ENCODE data around the gene OTOR. TPM values are rescaled to one million over a fixed set of nuclear protein-coding genes. Genes with fewer than 3 reads are reported as not detected.

The OTOR gene
- total RNA-seq (not detected), polyA plus RNA-seq (not detected)
- long read RNA-seq, donor 1: 0 reads
- long read RNA-seq, donor 2: 0 reads
- long read RNA-seq, donor 3: 0 reads

- Histone ChIP-seq H3K4me3 (no peak within 1 kb of the TSS), H3K27ac (no peak within 1 kb of the TSS), H3K27me3 (peaks cover 0 to 33% (median 0%) of the 10 kb centered on the region in 9 donors), H3K4me1 (no peaks in the 10 kb centered on the region), H3K9me3 (no peaks in the 10 kb centered on the region), H3K36me3 (no peaks in the 10 kb centered on the region)
- no peak for TF ChIP-seq CTCF (IDR thresholded peaks at IDR 0.05)
- TF ChIP-seq POLR2A (IDR thresholded peaks at IDR 0.05): no peak
- ATAC-seq (no peak), DNase-seq (no peak)
- 66 to 74% (median 72%) methylated on average over 5 of the region's 5 CpGs for WGBS, 4 donors
- intact Hi-C loops (cut with DNase I): no loop called here
Observed at GRCh38 chr20:16748308-16748900, at the start of gene OTOR. TSS of gene OTOR (plus strand) at chr20:16748358. CDS start at chr20:16748402, 44 bp downstream.

GRCh38 chr20:16699293-16699692 is 48.9 kb upstream of the OTOR start:
- DNase-seq (no peak), ATAC-seq (peak in 1 of 4 donors; percentile 41)
- peaks cover 0 to 2% (median 0%) of the 10 kb centered on the region in 12 donors for H3K4me1 ChIP-seq
- intact Hi-C loops (cut with DNase I): loop anchor here in 1 of 10 donors (5.0 kb wide), 1 partner anchor 182 kb away; no protein-coding TSS in a partner anchor
- peaks cover 0 to 4% (median 0%) of the 10 kb centered on the region in 9 donors for H3K27me3 ChIP-seq
- no peak overlapping the region for H3K4me3 ChIP-seq
- no peak overlapping the region for H3K27ac ChIP-seq
- no peaks in the 10 kb centered on the region for H3K36me3 ChIP-seq
- TF ChIP-seq POLR2A (IDR thresholded peaks at IDR 0.05) (no peak), CTCF (IDR thresholded peaks at IDR 0.05) (peak in 4 of 12 donors; percentile 7 to 27 (median 13))
- 48 to 59% (median 57%) methylated on average over 4 of the region's 4 CpGs for WGBS, 4 donors
- no peaks in the 10 kb centered on the region for H3K9me3 ChIP-seq

- no peak for TF ChIP-seq POLR2A (IDR thresholded peaks at IDR 0.05)
- peak in 5 of 12 donors; percentile 13 to 34 (median 18) for TF ChIP-seq CTCF (IDR thresholded peaks at IDR 0.05)
- no peak for DNase-seq
- WGBS, 4 donors: 54 to 83% (median 72%) methylated on average over 3 of the region's 3 CpGs
- H3K27ac ChIP-seq: no peak overlapping the region
- no peaks in the 10 kb centered on the region for H3K36me3 ChIP-seq
- H3K27me3 ChIP-seq: peaks cover 0 to 5% (median 0%) of the 10 kb centered on the region in 9 donors
- H3K9me3 ChIP-seq: no peaks in the 10 kb centered on the region
- no peak for ATAC-seq
- intact Hi-C loops (cut with DNase I): loop anchor here in 5 of 10 donors (5.0 to 10.0 kb wide), 2 partner anchors 61 to 64 kb away; no protein-coding TSS in a partner anchor
- no peak overlapping the region for H3K4me3 ChIP-seq
- no peaks in the 10 kb centered on the region for H3K4me1 ChIP-seq
Observed at GRCh38 chr20:16701296-16701695, 46.9 kb upstream of the OTOR start.

- no peak for DNase-seq
- Histone ChIP-seq H3K4me1 (no peaks in the 10 kb centered on the region), H3K27me3 (peaks cover 0 to 5% (median 0%) of the 10 kb centered on the region in 9 donors), H3K36me3 (no peaks in the 10 kb centered on the region), H3K9me3 (no peaks in the 10 kb centered on the region), H3K27ac (no peak overlapping the region), H3K4me3 (no peak overlapping the region)
- TF ChIP-seq CTCF (IDR thresholded peaks at IDR 0.05) (no peak), POLR2A (IDR thresholded peaks at IDR 0.05) (no peak)
- 55 to 75% (median 59%) methylated on average over 4 of the region's 4 CpGs for WGBS, 4 donors
- ATAC-seq: no peak
- intact Hi-C loops (cut with DNase I): loop anchor here in 5 of 10 donors (5.0 to 10.0 kb wide), 2 partner anchors 59 to 61 kb away; no protein-coding TSS in a partner anchor
Observed at GRCh38 chr20:16703570-16703969, 44.6 kb upstream of the OTOR start.

Data from heart left ventricle (tissue), 16 donors.